Fibroblast of the aortic adventitia (primary cell): ENCODE results near the gene GUCA2B. TPM values are rescaled to one million over a fixed set of nuclear protein-coding genes. Genes with fewer than 3 reads are reported as not detected.

Experiments used
- DNase-seq: peaks from one replicate; pipeline ENCODE4 v3.0.0-alpha.2; 2010; ENCODE audit warnings: low read depth
- H3K4me3 ChIP-seq: 2 replicates; pipeline ENCODE4 v1.5.1; 2011; ENCODE audit warnings: low read depth, mild to moderate bottlenecking, control low read depth, low read length, moderate library complexity
- total RNA-seq: library from RNA; depleted of rRNA; stranded (reverse); fragments of >200 nt; gene quantifications from 2 replicates; pipeline ENCODE4 v1.2.3, GENCODE V29; 2012; ENCODE audit warnings: low replicate concordance
- TF ChIP-seq, protein P1 (sequence below): IDR thresholded peaks from 2 replicates; pipeline ENCODE4 v1.5.1; 2011; ENCODE audit warnings: mild to moderate bottlenecking, low read length, control low read depth, inconsistent platforms; ENCODE audit not compliant: insufficient read depth

The GUCA2B gene
- total RNA-seq, 1 donor = not detected

DNA sequence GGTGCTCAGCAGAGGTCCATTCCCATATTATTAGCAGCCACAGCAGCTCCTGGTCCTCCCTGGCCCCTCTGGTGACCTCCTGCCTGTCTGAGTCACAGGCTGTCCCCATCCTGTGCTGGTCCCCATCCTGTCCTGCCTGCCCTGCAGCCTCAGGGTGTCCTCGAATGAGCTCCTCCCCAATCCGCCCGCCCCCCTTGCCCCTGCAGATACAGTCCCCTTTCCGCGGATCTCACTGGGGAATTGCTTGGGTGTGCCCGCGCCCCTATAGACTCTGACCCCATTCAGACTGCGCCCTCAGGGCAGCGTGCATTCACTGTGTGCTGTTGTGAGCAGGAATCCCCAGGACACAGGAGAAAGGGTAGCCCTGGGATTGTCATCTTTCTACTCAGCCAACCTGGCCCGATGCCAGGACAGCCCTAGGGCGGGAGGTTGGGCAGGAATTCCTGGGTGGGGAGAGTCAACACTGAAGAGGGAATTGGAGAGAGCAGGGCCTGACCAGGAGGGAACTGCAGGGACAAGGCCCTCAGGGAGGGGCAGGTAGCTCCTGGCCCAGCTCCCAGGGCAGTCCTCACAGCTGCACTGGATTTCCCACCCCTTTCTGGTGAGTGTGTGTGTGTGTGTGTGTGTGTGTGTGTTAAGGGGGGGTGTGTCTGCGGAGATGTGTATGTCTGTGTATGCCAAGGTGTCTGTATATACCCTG lies 12.5 kb downstream of the GUCA2B start:
- H3K4me3 ChIP-seq = no peak overlapping the region
- TF ChIP-seq, protein P1, sequence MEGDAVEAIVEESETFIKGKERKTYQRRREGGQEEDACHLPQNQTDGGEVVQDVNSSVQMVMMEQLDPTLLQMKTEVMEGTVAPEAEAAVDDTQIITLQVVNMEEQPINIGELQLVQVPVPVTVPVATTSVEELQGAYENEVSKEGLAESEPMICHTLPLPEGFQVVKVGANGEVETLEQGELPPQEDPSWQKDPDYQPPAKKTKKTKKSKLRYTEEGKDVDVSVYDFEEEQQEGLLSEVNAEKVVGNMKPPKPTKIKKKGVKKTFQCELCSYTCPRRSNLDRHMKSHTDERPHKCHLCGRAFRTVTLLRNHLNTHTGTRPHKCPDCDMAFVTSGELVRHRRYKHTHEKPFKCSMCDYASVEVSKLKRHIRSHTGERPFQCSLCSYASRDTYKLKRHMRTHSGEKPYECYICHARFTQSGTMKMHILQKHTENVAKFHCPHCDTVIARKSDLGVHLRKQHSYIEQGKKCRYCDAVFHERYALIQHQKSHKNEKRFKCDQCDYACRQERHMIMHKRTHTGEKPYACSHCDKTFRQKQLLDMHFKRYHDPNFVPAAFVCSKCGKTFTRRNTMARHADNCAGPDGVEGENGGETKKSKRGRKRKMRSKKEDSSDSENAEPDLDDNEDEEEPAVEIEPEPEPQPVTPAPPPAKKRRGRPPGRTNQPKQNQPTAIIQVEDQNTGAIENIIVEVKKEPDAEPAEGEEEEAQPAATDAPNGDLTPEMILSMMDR = no peak
- DNase-seq = peak; percentile 31

DNA sequence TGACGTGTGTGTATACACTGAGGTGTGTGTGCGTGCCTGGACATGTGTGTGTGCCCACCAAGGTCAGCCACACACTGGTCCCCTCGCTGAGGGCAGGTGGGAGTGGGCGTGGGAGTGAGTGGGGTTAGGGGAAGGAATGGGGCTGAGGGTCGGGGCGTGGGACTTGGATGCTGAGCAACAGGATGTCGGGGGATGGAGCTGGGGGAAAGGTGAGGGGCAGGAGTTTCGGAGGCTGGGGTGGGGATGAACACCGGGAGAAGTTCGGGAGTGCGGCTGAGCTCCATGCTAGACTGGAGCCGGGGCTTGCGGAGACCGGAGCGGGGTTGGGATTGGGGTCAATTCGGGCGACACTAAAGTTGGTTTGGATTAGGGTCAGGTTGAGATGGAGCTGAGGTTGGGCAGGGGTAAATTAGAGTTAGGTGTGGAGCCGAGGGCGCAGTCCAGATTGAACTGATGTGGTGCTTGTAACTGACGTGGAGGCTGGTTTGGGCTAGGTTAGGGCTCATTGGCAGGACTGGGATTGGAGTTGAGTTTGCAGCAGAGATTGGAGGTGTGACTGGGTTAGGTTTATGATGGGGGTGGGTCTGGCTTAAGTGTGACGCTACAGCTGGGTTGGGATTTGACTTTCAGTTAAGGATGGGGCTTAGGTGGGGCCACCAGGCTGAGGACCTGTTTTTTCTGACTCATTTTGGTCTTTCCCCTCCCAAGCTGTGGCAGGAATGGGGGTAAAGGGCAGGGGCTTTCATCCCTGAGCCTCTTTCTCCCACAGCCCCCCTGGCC lies 14.6 kb downstream of the GUCA2B start:
- no peak for DNase-seq
- TF ChIP-seq, protein P1 = no peak
- no peak overlapping the region for H3K4me3 ChIP-seq

DNA sequence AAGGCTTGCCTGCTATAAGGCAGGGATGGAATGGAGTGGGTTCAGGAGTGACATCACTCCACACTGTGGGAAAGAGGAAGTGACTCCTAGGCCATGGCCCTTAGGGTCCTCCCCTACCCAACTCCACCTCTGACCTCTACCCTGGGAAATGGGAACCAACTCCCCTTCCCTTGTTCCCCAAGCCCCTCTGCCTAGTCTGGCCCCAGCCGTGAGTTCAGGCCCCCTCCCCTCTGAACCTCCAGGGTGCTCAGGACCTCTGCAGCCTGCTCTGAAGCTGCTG lies 15.1 kb downstream of the GUCA2B start:
- no peak for DNase-seq
- TF ChIP-seq, protein P1 = no peak
- H3K4me3 ChIP-seq = no peak overlapping the region

DNA sequence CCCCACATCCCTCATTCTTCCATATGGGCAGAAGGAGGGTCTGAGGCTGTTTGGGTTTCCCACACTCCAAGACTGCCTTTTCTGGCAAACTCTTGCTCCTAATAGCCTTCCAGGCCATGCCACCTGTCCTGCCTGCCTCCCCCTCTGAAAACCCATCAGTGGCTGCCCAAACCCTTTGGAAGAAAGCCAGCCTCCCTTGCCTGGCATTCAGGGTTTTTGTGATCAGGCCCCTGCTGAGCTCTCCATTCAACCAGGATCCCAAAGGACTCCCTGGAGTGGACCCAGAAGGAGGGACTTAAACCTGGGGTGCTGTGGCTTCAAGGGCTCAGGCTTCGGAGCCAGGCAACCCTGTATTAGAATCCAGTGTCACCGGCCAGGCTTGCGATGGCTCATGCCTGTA lies 15.6 kb downstream of the GUCA2B start:
- H3K4me3 ChIP-seq = no peak overlapping the region
- no peak for DNase-seq
- TF ChIP-seq, protein P1 = no peak

DNA sequence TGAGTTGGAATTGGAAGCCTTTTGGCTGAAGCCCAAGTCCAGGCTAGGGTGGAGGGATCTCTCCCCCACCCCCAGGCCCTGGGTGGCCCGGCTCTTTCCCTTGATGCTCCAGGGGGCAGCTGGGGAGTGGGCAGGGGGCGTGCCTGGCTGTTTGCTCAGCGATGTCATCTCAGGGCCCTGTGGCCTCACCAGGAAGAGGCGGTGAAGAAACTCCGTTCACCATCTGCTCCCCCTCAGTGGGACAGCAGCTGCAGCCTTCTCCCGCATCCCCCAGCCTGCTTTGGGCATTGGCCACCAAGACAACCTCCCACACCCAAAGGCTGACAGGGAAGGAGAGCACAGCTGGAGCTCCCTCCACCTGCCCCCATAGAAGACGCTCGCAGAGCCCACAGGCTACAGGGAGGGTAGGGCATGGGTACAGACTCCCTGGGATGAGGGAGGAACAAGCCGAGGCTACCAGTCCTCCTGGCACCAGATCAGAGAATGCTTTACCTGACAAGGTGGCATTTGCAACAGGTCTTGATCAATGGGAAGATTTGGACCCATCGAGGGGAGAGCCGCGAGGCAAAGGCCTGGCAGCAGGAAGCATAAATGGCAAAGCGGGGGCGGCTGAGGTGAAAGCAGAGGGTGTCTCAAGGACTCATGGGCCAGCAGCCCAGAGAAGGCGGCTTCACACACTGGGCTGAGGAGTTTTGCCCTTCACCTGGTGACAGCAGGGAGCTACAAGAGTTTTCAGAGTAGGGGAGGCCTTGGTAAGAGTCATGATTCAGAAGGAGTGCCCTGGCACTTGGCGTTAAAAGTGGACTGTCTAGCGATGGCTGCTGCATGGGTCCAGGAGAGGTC lies 17.8 kb downstream of the GUCA2B start:
- TF ChIP-seq, protein P1 = no peak
- DNase-seq = no peak
- no peak overlapping the region for H3K4me3 ChIP-seq

DNA sequence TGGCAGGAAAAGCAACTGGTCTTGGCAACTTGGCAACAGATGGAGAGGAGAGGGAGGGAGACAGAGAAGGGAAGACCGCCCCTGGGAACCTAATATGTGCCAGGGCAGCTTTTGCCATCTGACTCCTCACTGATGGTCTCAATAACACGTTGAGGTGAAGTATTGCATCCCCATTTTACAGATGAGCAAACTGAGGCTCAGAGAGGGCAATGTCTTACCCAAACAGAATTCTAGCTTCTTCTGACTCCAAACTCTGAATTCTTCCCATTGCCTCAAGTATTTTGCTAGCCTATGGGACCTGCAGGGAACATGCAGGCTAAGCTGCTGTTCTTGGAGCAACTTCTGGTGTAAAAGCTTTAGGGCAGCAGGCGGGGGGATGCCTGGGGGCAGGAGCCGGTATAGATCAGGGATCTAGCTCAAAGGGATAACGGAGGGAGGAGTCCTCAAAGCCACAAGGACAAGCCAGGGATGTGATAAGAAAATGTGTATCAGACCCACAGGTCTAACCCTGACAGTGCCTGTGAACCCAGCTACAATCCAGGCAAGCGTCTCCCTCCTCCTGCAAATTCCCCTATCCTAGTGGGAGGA lies 18.6 kb downstream of the GUCA2B start:
- TF ChIP-seq, protein P1 = no peak
- DNase-seq = no peak
- H3K4me3 ChIP-seq = no peak overlapping the region
